ENCODE measurements around the gene ITGB5.
"Not testable (repeated sequence)": the region's sequence is repeated elsewhere in the genome, so short reads cannot be mapped to it uniquely, and the experiment has no call there.

Gene ITGB5

DNA sequence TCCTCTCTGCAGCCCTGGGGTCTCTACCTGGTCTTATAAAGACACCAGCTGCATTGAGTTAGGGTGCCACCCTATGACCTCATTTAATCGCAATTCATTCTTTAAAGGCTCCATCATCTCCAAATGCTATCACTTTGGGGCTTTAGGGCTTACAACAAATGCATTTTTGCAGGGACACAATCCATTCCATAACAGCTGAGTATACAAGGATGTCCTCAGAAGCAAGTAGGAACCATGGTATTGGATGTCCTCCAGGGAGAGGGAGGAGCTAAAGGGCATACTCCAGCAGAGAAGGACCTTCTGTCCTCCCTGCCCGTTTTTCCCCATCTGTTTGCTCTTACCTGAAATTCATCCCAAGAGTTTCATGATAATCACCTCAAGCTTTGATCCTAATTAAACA, 126.6 kb downstream of the ITGB5 start:
- Histone ChIP-seq H3K9me3 (ENCODE audit: control insufficient read depth, insufficient read depth, low read length) (no peaks in the 10 kb centered on the region), H3K9ac (ENCODE audit: low read depth, low read length) (no peak overlapping the region), H3K36me3 (ENCODE audit: insufficient read depth, low read length) (peaks cover 12% of the 10 kb centered on the region), H3K4me1 (ENCODE audit: insufficient read depth, low read length) (peaks cover 26% of the 10 kb centered on the region)

DNA sequence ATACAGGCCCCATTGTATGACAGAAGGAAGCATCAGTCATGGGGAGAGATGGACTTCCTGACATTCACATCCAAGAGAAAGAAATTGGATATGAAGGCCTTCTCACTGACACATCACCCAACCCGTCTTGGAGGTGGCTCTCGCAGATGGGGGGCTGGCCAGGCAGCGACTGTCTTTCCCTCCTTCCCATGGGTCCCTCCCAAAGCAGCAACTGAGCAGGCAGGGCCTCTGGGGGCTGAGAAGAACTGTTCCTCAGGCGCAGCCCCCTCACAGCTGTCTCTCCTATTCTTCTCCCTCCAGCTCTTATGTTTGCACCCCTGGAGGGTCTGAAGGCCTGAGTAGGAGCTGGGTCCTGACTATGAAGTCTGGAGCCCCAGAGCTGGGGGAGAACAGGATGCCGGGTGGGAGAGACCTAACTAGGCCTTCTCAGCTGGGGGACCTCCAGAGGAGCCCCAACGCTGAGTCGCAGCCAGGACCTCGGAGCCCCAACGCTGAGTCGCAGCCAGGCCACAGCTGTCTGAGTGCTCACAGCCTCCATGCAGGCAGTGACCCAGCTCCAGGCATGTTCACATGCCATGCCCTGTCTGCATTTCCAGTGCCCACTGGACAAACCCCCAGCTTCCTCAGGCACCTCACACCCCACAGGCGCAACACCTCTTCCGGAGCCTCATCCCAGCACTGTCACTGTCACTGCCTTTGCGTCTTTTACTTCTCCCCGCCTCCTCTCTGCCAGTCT, 127.3 kb downstream of the ITGB5 start:
- H3K9ac ChIP-seq (ENCODE audit: low read depth, low read length): no peak overlapping the region
- H3K9me3 ChIP-seq (ENCODE audit: control insufficient read depth, insufficient read depth, low read length): no peaks in the 10 kb centered on the region
- H3K4me1 ChIP-seq (ENCODE audit: insufficient read depth, low read length): peaks cover 26% of the 10 kb centered on the region
- peaks cover 11% of the 10 kb centered on the region; the same call in 1 of the 2 replicates for H3K36me3 ChIP-seq (ENCODE audit: insufficient read depth, low read length)

DNA sequence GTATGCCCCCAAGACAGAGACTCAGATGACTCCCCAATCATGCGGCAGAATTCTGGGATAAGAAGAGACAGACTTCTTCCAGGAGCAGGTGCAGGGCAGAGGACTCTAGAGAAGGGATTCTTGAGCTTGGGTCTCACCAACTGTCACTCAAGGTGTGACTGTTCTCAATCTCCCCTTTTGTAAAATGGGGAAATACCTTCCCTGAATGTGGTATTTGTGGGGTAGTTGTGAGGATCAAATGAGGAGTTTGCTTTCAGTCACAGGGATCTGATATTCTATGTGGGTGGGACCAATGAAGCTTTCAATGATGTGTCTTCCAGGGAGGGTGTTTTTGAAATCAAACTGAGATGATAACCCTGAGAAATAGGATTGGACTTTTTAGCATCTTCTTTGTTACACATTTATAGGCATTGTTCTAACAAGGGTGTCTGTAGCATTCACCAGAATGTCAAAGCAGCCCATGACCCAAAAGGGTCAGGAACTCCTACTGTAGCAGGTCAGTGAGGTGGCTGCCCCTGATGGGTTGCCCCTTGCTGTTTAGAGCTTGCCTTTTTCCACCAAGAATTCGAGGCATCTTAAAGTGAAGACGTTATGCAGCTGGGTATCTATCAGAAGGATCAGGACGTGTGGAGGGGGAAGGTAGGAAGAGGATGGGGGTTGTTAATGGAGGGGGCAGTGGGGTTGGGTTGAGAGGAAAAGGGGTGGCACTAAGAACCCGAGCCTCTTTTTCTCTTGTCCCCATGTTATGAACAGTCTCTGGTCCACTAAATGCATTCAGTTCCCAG, 128.1 kb downstream of the ITGB5 start:
- H3K9me3 ChIP-seq (ENCODE audit: control insufficient read depth, insufficient read depth, low read length): no peaks in the 10 kb centered on the region
- H3K9ac ChIP-seq (ENCODE audit: low read depth, low read length): no peak overlapping the region
- H3K36me3 ChIP-seq (ENCODE audit: insufficient read depth, low read length): peaks cover 8% of the 10 kb centered on the region; the same call in 1 of the 2 replicates
- peaks cover 26% of the 10 kb centered on the region for H3K4me1 ChIP-seq (ENCODE audit: insufficient read depth, low read length)

DNA sequence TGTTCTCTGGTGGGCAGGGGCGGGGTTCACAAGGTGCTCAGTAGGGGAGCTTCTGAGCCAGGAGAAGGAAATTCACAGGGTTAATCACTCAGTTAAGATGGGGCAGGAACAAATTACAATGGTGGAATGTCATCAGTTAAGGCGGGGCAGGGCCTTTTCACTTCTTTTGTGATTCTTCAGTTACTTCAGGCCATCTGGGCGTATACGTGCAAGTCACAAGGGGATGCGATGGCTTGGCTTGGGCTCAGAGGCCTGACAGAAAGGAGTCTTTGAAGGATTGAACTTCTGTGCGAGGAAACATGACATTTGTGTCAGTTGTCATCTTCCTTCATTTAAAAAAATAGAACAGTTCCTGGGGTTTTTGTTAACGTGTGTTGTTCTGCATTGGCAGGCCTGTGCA, 129.2 kb downstream of the ITGB5 start:
- H3K36me3 ChIP-seq (ENCODE audit: insufficient read depth, low read length); H3K9me3 ChIP-seq (ENCODE audit: control insufficient read depth, insufficient read depth, low read length): not testable (repeated sequence)
- peaks cover 26% of the 10 kb centered on the region for H3K4me1 ChIP-seq (ENCODE audit: insufficient read depth, low read length)
- peak overlapping the region; percentile 26; the same call in 1 of the 2 replicates for H3K9ac ChIP-seq (ENCODE audit: low read depth, low read length)

DNA sequence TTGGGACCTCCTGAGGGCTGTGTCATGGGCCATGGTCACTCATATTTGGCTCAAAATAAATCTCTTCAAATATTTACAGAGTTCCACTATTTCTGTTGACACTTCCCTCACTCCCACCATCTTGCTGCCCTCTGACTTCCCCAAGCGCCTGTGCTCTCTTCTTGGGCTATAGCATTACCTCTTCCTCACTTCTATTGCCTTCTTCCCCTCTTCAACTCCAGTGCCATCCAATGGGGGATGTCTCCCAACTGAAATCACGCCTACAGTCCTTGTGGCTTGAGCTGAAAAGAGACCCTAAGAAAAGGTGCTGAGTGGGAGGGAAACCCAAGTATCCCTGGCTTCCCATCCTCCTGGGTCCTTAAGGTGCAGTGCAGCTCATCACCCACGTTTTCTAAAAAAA, 135.1 kb downstream of the ITGB5 start:
- H3K36me3 ChIP-seq (ENCODE audit: insufficient read depth, low read length): peaks cover 5% of the 10 kb centered on the region; the same call in 1 of the 2 replicates
- H3K4me1 ChIP-seq (ENCODE audit: insufficient read depth, low read length): peaks cover 7% of the 10 kb centered on the region
- H3K9me3 ChIP-seq (ENCODE audit: control insufficient read depth, insufficient read depth, low read length): peaks cover 10% of the 10 kb centered on the region; the same call in 1 of the 2 replicates
- H3K9ac ChIP-seq (ENCODE audit: low read depth, low read length): 0 out of 2 replicates have a peak overlapping the region, but pooled peaks have one; percentile 3

DNA sequence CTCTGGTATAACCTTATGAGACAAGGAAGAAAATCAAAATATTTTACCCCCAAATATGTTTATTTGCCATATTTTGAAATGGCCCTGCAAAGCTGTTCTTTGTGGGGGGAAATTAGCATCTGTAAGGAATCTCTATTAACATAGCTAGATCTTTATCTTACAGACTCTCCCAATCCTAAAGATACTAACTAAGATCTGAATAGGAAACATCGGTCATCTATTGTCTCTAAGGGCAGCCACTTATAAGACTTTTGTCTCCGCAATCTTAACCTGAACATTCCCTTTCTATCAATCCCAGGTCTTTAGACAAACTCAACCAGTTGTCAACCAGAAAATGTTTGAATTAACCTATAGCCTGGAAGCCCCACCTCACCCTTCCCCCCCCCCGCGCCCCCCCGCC, 135.7 kb downstream of the ITGB5 start:
- peaks cover 10% of the 10 kb centered on the region; the same call in 1 of the 2 replicates for H3K9me3 ChIP-seq (ENCODE audit: control insufficient read depth, insufficient read depth, low read length)
- peaks cover 5% of the 10 kb centered on the region; the same call in 1 of the 2 replicates for H3K36me3 ChIP-seq (ENCODE audit: insufficient read depth, low read length)
- peaks cover 7% of the 10 kb centered on the region for H3K4me1 ChIP-seq (ENCODE audit: insufficient read depth, low read length)
- no peak overlapping the region for H3K9ac ChIP-seq (ENCODE audit: low read depth, low read length)

DNA sequence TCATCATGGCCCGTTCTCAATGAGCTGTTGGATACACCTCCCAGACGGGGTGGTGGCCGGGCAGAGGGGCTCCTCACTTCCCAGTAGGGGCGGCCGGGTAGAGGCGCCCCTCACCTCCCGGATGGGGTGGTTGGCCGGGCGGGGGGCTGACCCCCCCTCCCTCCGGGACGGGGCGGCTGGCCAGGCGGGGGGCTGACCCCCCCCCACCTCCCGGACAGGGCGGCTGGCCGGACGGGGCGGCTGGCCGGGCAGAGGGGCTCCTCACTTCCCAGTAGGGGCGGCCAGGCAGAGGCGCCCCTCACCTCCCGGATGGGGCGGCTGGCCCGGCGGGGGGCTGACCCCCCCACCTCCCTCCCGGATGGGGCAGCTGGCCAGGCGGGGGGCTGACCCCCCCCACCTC, 137.3 kb downstream of the ITGB5 start:
- Histone ChIP-seq H3K36me3 (ENCODE audit: insufficient read depth, low read length) (peaks cover 15% of the 10 kb centered on the region), H3K4me1 (ENCODE audit: insufficient read depth, low read length) (peaks cover 17% of the 10 kb centered on the region)
- not testable (repeated sequence) for H3K9me3 ChIP-seq (ENCODE audit: control insufficient read depth, insufficient read depth, low read length); H3K9ac ChIP-seq (ENCODE audit: low read depth, low read length)

DNA sequence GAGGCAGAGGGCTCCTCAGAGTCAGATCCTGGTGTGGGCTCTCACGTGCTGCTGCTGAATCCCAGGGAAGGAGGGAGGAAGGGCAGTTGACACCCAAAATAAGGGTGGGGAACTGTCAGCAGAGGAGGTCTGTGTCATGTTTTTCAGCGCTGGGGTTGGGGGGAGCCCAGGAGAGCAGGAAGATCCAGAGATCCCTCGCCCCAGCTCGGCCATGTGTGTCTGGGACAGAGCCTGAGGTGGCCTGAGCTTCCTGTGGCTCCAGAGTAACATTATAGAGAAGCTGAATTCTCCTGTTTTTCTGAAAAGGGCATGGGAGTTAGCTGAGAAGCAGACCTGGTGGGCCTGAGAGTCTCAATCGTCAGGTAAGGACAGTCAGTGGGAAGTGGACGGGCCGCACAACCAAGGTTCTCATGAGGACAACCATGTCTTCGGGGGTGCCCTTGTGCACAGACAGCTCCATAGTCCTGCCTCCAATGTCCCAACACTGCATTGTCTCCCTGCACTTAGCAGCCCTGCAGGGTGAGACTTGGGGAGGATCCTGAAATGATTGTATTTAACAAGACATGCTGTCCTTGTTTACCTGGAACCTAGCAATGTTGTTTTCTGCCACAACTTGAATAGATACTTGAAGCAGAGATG, 138.5 kb downstream of the ITGB5 start:
- Histone ChIP-seq H3K36me3 (ENCODE audit: insufficient read depth, low read length) (peaks cover 27% of the 10 kb centered on the region), H3K4me1 (ENCODE audit: insufficient read depth, low read length) (peaks cover 22% of the 10 kb centered on the region), H3K9ac (ENCODE audit: low read depth, low read length) (no peak overlapping the region), H3K9me3 (ENCODE audit: control insufficient read depth, insufficient read depth, low read length) (peaks cover 10% of the 10 kb centered on the region; the same call in 1 of the 2 replicates)

DNA sequence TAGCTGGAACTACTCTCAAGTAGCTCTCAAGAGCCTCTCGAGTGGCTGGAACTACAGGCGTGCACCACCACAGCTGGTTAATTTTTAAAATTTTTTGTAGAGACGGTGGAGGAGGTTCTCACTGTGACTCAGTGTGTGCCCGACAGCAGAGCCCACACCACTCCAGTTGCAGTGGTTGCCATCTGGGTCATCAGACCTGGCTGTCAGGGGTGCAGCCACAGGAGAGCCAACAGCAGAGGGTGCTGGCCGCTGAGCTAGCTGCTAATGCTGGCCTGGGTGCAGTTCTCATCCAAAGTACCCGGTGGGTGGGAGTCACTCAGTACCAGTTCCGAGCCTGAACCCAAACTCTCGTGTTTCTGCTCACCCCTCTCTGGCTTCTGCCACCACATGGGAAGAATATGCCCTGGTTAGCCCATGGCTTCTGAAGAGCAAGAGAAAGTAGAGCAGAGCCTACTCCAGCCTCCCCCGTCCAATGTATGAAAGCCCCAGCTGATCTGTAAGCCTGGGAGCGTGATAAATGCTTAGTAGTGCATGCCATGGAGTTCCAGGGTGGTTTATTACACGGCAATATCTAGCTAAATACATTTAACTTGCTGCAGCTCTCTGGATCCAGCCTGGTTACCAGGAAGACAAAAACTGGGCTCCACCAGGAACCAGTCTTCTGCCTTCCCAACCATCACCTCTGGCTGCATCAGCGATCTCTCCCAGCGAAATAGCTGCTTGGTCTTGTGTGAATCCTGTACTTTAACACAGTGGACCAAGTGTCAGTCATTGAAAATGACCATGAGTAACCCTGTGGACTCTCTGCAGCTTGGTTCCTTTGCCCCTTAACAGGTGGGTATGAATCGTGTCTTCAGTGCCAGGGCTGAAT, 139.8 kb downstream of the ITGB5 start:
- peaks cover 9% of the 10 kb centered on the region; the same call in 1 of the 2 replicates for H3K9me3 ChIP-seq (ENCODE audit: control insufficient read depth, insufficient read depth, low read length)
- H3K4me1 ChIP-seq (ENCODE audit: insufficient read depth, low read length): peaks cover 20% of the 10 kb centered on the region
- no peak overlapping the region for H3K9ac ChIP-seq (ENCODE audit: low read depth, low read length)
- H3K36me3 ChIP-seq (ENCODE audit: insufficient read depth, low read length): peaks cover 28% of the 10 kb centered on the region

DNA sequence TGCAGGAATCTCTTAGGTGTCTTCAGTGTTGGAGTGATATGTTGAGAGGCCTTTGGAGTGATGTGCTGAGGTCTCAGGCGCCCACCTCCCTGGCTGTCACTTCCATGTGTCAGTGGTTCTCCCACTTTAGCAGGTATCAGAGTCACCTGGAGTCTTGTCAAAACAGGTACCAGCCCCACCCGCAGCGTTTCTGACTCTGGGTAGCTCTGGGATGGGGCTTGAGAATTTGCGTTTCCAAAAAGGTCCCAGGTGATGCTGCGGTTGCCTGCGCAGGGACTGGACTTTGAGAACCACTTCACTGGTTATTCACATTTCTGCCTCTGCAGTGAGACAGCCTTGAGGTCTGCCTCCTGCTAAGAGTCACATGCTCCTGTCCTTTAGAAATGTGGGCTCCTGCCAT, 141.4 kb downstream of the ITGB5 start:
- H3K4me1 ChIP-seq (ENCODE audit: insufficient read depth, low read length): peaks cover 15% of the 10 kb centered on the region
- no peak overlapping the region for H3K9ac ChIP-seq (ENCODE audit: low read depth, low read length)
- peaks cover 36% of the 10 kb centered on the region for H3K36me3 ChIP-seq (ENCODE audit: insufficient read depth, low read length)
- H3K9me3 ChIP-seq (ENCODE audit: control insufficient read depth, insufficient read depth, low read length): no peaks in the 10 kb centered on the region

DNA sequence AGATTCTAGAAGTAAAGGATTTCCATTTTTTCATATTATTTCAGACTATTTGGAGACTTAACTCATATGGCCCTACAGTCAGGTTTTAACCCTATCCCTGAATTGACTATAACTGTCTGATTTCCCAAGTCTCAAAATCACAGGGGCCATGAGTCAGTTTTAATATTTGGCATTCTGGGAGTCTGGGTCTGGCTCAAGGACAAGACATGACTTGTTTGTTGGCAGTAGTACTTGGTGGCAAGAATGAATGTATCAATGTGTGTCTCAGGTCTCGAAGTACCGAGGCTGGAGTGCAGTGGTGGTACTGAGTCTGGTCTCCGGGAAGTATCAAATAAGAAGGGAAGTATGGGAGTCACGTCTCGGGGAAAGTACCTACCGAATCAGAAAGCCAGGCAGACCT, 146.1 kb downstream of the ITGB5 start:
- peaks cover 42% of the 10 kb centered on the region for H3K36me3 ChIP-seq (ENCODE audit: insufficient read depth, low read length)

DNA sequence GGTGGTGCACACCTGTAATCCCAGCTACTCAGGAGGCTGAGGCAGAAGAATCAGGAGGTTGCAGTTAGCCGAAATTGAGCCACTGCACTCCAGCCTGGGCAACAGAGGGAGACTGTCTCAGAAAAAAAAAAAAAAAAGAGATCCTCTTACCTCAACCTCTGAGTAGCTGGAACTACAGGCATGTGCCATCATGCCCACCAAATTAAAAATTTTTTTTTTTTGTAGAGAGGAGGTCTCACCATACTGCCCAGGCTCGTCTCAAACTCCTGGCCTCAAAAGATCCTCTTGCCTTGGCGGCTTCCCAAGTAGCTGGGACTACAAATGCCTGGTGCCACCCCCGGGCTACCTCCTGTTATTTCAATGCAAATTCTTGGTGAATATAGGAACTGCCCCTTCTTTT, 155.4 kb downstream of the ITGB5 start:
- Histone ChIP-seq H3K36me3 (ENCODE audit: insufficient read depth, low read length) (peaks cover 7% of the 10 kb centered on the region), H3K9me3 (ENCODE audit: control insufficient read depth, insufficient read depth, low read length) (no peaks in the 10 kb centered on the region), H3K4me1 (ENCODE audit: insufficient read depth, low read length) (peaks cover 10% of the 10 kb centered on the region), H3K9ac (ENCODE audit: low read depth, low read length) (peak overlapping the region; percentile 21; the same call in 1 of the 2 replicates)

More for the DNA sequence above, 146.1 kb downstream of the ITGB5 start:
- Histone ChIP-seq H3K9me3 (ENCODE audit: control insufficient read depth, insufficient read depth, low read length) (no peaks in the 10 kb centered on the region), H3K4me1 (ENCODE audit: insufficient read depth, low read length) (peaks cover 13% of the 10 kb centered on the region), H3K9ac (ENCODE audit: low read depth, low read length) (no peak overlapping the region)

DNA sequence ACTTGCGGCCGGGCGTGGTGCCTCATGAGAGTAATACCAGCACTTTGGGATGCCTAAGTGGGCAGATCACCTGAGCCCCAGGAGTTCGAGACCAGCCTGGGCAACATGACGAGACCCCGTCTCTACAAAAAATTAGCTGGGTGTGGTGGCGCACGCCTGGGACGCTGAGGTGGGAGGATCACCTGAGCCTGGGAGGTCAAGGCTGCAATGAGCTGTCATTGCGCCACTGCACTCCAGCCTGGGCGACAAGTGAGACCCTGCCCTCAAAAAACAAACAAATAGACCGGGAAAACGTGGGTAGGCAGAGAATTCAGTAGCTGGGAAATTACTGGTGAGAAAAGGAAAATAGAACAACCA, 156.2 kb downstream of the ITGB5 start:
- H3K9me3 ChIP-seq (ENCODE audit: control insufficient read depth, insufficient read depth, low read length): no peaks in the 10 kb centered on the region
- H3K36me3 ChIP-seq (ENCODE audit: insufficient read depth, low read length): peaks cover 5% of the 10 kb centered on the region
- H3K9ac ChIP-seq (ENCODE audit: low read depth, low read length): peak overlapping the region; percentile 96
- H3K4me1 ChIP-seq (ENCODE audit: insufficient read depth, low read length): peaks cover 10% of the 10 kb centered on the region
